Pulmonary artery endothelial cell (primary cell): Measurements from ENCODE around the gene SSU72. TPM values are rescaled to one million over a fixed set of nuclear protein-coding genes. Genes with fewer than 3 reads are reported as not detected.

Experiments used
- DNase-seq: peaks from one replicate; pipeline ENCODE4 v3.0.0-alpha.2; 2011; ENCODE audit warnings: low read depth, low spot score
- total RNA-seq: library from RNA; depleted of rRNA; stranded (reverse); fragments of >200 nt; gene quantifications from 2 replicates; pipeline ENCODE4 v1.2.3, GENCODE V29; 2014

The SSU72 gene
- total RNA-seq, 1 donor from 2014 or later: 75.0 TPM

DNA sequence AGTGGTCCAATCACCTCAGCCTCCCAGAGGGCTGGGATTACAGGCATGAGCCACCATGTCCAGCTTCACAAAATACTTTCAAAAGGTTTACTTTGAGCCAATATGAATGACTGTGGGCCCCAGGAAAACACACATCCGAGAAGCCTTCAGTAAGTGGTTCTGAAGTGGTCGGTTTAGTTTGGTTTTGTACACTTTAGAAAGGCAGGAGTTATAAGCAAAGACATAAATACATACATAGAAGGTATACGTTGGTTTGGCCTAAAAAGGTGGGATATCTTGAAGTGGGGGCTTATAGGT lies 37.4 kb upstream of the SSU72 start:
- DNase-seq: no peak

GRCh38 chr1:1610796-1611195 lies 36.1 kb upstream of the SSU72 start:
- no peak for DNase-seq

- DNase-seq: no peak
These were observed 35.3 kb upstream of the SSU72 start for GRCh38 chr1:1609822-1610485.

GRCh38 chr1:1606232-1606631 lies 31.6 kb upstream of the SSU72 start:
- DNase-seq: no peak

DNA sequence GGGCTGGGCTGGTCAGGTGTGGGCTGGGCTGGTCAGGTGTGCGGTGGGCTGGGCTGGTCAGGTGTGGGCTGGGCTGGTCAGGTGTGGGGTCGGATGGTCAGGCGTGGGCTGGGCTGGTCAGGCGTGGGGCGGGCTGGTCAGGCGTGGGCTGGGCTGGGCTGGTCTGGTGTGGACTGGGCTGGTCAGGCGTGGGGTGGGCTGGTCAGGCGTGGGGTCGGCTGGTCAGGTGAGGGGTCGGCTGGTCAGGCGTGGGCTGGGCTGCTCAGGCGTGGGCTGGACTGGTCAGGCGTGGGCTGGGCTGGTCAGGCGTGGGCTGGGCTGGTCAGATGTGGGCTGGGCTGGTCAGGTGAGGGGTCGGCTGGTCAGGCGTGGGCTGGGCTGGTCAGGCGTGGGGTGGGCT lies 31.1 kb upstream of the SSU72 start:
- no peak for DNase-seq

- DNase-seq: no peak
These were observed 30.4 kb upstream of the SSU72 start for GRCh38 chr1:1605034-1605591.

DNA sequence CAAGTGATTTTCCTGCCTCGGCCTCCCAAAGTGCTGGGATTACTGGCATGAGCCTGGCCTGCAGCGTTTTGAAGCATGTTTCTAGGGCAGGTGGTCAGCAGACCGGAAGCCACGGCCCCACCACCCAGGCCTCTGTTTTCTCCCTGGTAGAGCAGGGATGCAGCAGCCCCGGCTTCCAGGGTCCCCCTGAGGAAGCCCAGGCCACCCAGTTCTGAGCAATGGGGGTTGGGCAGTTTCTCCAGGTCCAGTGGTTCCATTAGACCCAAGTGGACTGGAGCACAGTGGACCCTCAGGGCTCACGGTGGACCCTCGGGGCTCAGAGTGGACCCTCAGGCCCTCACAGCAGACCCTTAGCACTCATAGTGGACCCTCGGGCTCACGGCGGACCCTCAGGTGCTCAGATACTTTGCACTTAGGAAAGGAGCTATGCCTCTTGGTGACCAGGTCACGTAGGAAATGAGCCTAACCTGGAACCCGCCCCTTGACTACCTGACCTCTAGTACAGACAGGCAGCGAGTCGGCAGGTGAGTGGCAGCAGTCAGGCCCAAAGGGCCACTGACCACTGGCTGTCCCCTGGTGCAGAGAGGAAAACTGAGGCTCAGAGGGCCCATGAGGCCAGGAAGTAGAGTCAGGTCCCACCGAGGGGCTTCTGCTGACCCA lies 29.8 kb upstream of the SSU72 start:
- DNase-seq: no peak

DNA sequence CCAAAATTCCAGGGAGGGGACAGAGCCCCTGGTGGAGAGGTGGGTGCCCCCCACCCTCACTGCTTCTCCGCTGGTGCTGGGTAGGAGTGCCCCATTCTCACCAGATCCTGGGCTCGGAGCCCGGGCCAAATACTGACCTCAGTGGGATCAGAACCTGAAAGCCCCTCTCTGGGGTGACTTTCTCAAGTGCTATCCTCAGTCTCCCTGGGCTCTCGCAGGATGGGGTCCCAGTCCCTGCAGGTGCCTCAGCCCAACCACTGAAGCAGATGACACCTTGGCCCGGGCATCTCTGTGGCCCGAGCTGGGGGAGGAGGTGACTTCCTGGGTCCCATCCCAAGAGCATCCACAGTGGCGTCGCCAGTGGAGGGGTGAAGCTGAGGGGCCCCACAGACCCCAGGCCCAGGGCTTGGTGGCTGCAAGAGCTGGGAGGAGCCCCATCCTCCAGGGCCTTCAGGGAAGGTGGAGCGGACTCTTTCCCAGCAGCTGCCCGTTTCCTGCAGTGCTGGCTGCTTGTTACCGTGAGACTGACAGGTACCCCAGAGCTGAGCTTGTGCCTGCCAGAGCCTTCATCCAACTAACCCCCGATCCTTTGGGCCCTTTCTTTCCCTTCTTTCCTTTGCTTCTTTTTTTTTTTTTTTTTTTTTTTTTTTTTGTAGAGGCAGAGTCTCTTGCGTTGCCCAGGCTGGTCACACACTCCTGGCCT lies 29.2 kb upstream of the SSU72 start:
- no peak for DNase-seq

- DNase-seq: no peak
These were observed 28.4 kb upstream of the SSU72 start for GRCh38 chr1:1602968-1603506.

DNA sequence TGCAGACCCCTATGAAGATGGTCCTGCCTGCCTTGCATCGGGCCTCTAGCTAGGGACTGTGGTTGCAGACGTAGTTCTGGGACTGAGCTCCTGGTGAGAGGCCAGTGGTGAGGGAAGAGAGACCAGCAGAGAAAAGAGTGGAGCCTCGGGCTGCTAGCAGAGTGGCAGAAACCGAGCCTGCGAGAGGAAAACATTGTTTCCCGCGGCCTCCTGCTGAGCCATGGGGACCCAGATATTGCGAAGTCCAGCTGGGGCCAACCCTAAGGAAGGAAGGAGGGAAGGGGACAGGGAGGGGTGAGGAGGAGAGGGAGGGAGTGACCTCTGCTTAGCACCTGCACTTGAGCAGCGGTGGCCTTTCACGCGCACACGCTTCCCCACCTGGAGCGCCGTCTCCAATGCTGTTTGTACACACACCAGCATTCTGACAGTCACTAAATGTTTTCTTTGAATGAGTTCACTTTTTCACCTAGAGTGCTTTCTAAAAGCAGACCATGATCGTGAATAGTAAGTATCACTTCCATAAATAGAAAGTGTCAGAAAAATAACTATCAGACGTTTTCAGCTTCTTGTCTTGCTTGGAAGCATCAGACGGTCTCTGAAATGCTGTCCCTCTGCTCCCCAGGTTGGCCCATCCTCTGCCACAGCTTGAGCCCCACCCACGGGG lies 27.8 kb upstream of the SSU72 start:
- DNase-seq: no peak

DNA sequence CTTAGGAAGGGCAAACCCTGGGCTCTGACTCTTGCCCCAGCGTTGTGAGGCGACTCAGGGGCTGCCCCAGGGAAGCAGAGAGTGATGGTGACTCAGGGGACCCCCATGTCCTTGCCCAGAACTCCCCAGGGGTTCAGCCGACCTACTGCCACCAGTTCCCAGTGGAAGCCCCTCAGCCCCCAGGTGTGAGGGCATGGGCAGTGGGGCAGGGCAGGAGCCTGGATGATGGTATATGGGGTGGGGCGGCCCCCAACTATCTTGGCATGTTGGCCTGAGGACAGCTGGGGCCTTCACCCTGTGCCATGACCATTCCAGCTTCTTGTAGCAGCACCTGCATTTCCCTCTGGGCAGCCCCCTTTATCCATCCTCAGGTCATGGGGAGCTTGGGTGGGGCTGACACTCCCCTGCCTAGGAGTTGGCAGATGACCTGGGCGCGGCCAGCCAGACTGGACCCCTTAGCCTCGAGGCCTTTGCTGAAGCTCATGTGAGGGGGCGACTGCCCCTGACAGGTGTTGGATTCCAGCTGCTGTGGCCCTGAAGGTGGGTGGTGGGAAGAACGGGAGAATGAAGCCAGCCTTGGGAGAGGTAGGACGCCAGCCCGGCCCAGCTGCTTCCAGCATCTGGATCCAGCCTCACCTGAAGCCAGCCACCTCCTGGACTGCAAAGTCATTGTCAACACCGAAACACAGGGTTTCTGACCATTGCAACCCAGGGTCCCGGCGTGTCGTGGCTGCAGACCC lies 27.1 kb upstream of the SSU72 start:
- no peak for DNase-seq

DNA sequence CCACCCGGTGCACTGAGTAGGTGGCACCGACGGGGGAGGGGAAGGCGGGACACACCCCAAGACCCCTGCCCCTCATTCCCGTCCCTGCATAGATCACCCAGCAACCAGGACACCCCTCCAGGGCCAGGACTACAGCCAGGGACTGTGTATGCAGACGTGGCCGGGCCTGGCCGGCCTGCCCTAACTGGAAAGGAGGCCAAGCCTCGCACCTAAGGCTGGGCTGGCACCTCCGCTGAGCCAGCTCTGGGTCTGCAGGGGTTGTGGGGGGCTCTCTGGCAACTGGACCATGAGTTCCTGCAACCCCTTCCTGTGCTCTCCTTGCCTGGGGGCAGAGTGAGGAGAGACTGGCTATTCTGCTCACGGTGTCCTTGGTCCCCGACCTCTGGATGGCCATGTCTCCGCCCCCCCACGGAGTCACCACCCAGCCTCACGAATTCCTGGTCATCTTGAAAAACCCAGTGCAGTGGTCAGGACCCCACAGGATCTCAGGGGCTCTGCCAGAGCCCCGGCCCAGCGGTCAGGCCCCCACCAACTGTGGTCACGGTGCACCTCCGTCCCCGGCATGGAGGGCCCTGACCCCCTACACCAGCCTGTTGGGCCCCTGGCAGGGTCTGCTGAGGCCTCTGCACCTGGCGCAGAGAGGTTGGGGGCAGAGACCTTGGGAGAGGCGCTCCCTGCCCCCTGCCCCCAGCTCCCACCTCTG lies 26.3 kb upstream of the SSU72 start:
- no peak for DNase-seq

GRCh38 chr1:1599935-1600860 lies 25.5 kb upstream of the SSU72 start, which contains the start of gene FNDC10:
FNDC10 (minus strand) TSS chr1:1600135; CDS start chr1:1600015, 120 bp downstream.
- DNase-seq: no peak

- no peak for DNase-seq
These were observed 24.6 kb upstream of the SSU72 start for GRCh38 chr1:1599030-1599934.

- no peak for DNase-seq
These were observed 24.0 kb upstream of the SSU72 start for GRCh38 chr1:1598720-1599029.

DNA sequence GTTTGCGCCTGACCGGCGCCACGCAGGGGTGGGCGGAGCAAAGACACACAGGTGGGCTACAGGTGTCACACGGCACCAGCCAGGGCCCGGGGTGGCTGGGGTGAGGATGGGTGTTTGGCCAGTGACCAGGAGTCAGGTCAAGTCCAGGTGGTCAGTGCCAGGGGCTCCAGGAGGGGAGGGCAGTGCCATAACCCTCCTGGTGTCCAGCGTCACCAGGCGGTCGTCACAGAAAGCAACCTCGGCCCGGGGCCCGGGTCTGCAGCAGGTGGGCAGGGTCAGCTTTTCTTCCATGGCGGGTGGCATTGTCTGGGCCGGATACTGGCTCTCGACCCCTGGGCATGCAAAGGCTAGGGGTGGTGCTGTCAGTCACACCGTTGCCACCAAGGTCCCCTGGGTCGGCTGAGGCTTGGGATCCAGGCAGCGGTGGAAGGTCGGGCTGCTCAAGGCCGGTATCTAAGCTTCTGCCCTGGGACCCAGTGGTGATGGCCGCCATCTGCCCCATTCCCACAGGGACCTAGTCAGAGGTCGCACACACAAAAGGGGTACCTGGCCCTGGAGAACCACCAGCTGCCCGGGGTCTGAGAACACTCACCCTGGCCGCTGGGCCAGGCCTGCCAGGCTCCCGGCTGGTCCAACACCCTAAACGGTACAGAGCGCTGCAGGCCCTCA lies 23.5 kb upstream of the SSU72 start:
- no peak for DNase-seq

GRCh38 chr1:1597275-1597930 lies 22.7 kb upstream of the SSU72 start:
- no peak for DNase-seq
